ENCODE results near the gene TF.

- TF ChIP-seq, protein P1, sequence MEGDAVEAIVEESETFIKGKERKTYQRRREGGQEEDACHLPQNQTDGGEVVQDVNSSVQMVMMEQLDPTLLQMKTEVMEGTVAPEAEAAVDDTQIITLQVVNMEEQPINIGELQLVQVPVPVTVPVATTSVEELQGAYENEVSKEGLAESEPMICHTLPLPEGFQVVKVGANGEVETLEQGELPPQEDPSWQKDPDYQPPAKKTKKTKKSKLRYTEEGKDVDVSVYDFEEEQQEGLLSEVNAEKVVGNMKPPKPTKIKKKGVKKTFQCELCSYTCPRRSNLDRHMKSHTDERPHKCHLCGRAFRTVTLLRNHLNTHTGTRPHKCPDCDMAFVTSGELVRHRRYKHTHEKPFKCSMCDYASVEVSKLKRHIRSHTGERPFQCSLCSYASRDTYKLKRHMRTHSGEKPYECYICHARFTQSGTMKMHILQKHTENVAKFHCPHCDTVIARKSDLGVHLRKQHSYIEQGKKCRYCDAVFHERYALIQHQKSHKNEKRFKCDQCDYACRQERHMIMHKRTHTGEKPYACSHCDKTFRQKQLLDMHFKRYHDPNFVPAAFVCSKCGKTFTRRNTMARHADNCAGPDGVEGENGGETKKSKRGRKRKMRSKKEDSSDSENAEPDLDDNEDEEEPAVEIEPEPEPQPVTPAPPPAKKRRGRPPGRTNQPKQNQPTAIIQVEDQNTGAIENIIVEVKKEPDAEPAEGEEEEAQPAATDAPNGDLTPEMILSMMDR (optimal IDR thresholded peaks at IDR 0.05 in 1 of 3, IDR thresholded peaks at IDR 0.05 in 1 of 3, conservative IDR thresholded peaks at IDR 0.05 in 1 of 3; ENCODE audit: extremely low read depth in 1 of 3, insufficient read depth in 2 of 3, low read length in 3 of 3) = no peak
- no peak for TF ChIP-seq EZH2 (IDR thresholded peaks at IDR 0.05; ENCODE audit: low read length)
Measured at GRCh38 chr3:133757701-133758567, 11.7 kb downstream of the TF start.
